ENCODE results near the gene POLQ.
"Not testable (repeated sequence)": the region's sequence is repeated elsewhere in the genome, so short reads cannot be mapped to it uniquely, and the experiment has no call there.

POLQ gene

GRCh38 chr3:121430664-121431215, 115.0 kb downstream of the POLQ start:
- DNase-seq, result no peak

- DNase-seq, result no peak
Observed at GRCh38 chr3:121424549-121424948, 121.2 kb downstream of the POLQ start.

GRCh38 chr3:121418182-121418581, 127.6 kb downstream of the POLQ start:
- no peak for DNase-seq

- DNase-seq, result no peak
Observed at GRCh38 chr3:121414924-121415323, 130.9 kb downstream of the POLQ start.

GRCh38 chr3:121411523-121411922, 134.3 kb downstream of the POLQ start:
- DNase-seq, result no peak

- DNase-seq, result no peak
Observed at GRCh38 chr3:121405631-121406030, 140.2 kb downstream of the POLQ start.

- DNase-seq, result no peak
Observed at GRCh38 chr3:121399820-121400219, 146.0 kb downstream of the POLQ start.

- DNase-seq, result not testable (repeated sequence)
Observed at GRCh38 chr3:121398051-121398450, 147.7 kb downstream of the POLQ start.

- DNase-seq, result not testable (repeated sequence)
Observed at GRCh38 chr3:121395967-121396366, 149.8 kb downstream of the POLQ start.

GRCh38 chr3:121388308-121388707, 157.5 kb downstream of the POLQ start:
- not testable (repeated sequence) for DNase-seq
